GM19324 (cell line): Measurements from ENCODE around the gene BRME1.

ENCODE experiments used
- ATAC-seq: cut with Tn5 transposase; IDR thresholded peaks from one replicate; pipeline ENCODE4 v1.9.1; 2021; ENCODE audit warnings: mild to moderate bottlenecking, moderate library complexity; ENCODE audit not compliant: unreplicated experiment, low FRiP score

BRME1 gene

DNA sequence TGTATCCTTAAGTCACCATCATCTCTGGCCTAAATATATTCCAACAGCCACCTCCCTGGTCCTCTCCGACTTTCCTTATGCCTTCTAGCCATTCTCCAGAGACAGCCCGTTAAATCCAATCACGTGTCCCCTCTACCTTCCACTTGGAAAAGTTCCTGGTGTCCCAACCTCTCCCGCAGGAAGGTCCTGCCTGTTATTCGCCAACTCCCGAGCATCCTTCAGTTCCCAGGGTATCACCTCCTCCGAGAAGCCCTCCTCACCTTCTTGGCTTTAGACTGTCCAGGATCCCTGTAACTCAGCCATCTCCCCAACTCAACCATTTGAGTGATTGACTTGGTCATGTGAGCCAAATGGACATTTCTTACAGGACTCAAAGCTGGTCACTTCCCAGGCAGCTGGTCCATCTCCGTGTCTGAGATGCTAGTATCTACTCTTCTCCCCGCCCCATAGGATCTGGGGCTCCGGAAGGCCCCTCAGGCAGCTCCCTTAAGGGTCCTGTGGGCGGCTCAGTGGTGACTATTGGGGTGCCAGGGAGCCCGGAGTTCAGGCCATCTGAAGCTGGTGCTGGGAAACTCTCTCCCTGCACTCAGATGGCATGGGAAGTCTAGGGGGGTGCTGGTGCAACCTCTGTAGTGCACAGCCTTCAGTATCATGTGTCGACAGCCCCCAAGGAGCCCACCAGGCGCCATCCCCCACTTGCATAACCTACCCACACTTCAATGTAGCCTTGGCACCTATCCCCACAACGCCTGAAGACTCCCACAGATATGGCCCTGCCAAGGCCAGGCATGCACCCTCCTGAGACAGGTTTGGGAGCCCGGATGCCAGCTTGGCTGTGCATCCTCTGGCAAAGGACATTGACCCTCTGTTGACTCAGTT lies 56.9 kb downstream of the BRME1 start:
- ATAC-seq = no peak

DNA sequence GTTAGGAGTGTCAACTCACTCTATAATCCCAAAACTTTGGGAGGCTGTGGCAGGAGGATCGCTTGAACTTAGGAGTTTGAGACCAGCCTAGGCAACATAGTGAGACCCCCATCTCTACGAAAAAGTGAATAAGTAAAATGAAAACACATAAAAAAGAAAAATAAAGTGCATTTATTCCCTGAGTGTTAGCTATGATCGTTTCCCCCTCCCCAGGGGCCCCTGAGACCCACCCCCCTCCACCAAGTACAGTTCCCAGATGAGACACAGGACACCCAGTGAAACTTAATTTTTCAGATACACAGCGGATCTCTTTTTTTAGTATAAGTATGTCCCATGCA lies 57.6 kb downstream of the BRME1 start:
- no peak for ATAC-seq

DNA sequence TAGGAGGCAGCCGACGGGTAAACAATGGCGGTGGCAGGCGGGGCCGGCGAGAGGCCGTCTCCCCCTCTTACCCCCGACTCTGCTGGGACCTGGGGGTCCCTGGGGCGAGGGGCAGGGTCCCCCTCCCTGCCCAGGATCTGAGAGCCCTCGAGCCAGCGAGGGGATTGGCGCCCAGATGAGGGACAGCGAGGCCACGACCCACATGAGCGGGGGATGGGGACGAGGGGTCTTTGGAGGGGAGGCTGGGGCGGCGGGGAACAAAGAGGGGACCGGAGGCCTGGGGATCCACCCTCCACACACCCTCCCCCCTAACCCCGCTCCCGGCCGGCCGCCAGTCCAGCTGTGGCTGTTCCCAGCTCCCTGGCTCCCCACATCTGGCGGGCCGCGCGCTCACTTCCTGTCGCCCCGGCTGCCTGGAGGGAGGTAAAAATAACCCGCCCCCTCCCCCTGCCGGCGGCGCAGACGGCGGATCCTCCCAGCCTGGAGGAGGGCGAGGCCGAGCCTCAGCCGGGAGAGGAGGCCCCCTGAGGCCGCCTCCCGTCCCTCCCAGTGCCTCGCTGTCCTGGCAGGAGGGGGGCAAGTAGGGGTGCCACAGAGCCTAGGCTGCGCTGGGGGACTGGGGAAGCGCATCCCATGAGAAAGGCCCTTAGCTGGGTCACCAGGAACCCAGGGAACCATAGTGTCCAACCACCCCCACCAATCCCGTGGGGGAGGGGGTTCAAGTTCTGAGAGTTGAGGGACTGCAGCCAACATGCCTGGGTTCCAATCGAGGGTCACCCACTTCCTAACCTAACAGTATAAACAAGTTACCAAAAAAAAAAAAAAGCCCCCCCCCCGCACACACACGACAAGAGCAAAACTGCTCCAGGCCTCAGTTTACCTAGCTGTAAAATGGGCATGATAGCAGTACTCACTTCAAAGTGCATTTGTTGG lies 58.2 kb downstream of the BRME1 start:
- ATAC-seq = no peak

DNA sequence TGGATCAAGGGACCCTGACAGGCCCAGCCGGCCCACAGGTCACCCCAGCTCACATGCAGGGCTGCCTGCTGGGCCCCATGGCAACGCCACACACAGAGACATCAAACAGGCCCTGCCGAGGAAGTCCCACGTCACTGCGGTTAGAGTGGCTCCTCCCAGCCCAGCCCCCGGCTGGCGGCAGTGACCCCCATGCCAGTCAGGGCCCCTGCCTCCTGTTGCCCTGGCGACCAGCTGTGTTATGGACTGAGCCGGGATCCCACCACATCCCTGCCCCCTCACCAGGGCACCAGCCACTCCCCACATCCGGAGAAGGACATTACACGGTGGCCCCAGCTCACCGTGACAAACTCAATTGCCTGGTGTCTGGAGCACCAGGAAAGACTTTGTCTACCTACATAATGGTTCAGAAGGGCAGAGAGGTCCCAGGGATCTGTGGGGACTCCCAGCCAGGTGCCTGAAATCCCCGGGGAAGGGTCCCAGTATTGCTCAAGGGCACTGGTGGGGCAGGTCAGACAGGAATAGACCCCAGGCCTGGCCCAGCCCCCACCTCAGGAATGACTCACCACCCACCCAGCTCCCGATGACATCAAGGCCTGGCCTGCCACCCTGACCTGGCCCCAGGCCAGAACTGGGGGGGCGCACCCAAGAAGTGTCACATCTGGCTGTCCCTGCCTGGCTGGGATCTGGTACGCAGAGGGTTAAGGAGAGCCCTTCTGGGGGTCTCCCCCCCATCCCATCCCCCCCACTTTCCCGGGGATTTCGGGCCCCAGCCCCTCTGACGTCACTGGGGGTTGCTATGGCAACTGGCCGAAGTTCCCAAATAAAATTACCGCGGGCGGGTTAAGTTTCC lies 59.1 kb downstream of the BRME1 start:
- ATAC-seq = peak; percentile 45

DNA sequence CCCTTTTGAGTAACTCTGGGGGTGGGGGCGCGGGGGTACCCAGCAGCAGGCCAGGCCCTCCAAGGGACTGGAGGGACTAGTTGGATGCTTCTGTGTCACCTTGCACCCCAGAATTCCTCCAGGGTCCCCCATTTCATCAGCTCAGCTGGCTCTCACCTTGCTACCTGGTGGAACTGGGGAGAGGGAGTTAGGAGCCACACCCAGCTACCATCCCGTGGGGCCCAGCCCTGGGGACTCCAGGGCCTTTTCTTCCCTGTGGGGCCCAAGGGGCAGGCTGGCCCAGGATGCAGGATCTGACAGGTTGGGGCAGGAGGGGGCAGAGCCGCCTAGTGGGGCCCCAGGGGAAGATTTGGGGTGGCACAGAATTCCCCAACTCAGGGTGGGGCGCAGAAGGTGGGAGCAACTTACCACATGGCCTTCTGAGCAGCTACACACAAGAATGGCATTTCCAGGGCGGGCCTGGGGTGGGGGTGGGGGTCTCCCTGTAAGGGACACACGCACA lies 61.7 kb downstream of the BRME1 start:
- ATAC-seq = no peak

DNA sequence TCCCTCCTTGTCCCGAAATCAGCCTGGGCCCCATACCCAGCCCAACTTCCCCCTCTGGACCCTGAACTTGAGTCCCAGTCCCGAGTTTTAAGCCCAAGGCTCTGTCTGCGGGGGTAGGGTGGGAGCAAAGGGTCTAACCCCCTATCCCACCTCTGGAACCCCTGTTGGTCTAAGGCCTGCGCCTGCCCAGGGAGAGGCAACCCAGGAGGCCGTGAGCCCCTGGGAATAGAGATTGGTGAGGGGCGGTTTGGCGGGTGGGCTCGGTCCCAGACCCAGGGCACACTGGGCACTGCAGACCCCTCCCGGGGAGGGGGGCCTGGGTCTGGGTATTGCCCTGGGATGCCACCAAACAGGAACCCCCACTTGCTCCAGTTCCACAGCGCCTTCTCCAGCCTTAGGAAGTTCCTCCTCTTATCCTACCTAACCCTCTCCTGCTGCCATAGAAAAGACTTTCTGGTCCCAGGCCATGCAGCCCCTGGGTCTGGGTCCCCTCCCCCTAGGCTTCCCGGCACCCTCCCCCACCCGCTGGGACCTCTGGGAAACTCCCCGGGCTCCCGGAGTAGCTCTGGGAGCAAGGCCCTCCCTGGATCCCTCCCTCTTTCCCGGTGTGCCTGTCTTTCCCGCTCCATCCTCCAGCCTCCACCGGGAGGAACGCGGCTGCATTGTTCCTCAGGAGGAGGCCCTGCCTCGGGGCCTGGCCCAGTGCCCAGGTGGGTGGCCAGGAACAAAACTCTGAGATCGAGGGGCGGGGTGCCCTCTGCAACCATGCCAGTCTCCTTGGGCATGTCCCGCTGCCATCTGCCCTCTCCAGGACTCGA lies 62.6 kb downstream of the BRME1 start:
- no peak for ATAC-seq

DNA sequence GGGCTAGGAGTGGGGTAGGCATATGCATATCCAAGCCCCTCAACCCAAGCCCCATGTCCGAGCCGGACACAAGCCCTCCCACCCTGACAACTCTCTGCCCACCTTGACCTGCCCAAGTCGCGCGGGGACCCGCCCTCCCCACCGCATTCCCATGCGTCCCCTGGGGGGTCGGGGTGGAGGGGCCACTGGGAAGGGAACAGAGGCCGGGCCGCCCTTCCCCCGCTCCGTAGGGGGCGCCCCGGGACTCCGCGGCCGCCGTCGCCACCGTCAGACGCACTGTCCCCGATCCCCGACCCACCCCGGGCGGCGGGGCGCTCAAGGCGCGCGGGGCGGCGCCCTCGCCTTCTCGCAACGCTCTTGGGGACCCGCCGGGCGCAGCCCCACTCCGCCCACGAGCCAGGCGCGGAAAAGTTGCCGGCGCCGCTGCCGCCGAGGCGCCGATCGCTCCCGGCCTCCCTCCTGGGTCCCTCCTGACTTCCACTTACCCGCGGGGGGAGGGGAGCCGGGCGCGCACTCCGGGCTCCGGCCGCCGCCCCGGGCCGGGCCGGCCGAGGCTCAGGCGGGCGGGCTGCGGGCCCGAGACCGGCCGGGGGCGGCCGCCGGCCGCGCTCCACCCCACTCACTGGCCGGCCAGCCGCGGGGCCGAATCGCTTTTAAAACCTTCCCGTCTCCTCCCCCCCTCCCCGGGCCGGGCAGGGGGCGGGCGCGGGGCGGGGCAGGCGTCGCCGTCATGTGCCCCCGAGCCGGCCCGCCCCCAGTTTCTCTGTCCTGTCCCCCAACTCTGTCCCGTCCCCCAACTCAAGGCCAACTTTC lies 63.4 kb downstream of the BRME1 start:
- ATAC-seq = peak; percentile 39

DNA sequence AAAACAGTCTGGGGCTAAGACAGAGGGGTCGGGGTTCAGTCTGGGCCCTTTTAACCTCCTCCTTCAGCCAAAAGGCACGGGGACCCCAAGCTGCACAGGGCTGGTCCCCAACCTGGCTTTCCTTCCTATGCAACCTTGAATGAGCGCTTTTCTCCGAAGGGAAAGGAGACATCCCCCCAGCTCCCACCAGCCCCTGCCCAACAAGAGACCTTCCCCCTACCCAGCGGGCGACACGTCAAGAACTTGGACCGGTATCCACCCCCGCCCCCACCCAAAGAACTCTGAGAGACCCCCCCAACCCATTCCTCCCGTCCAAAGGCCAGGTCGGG lies 64.0 kb downstream of the BRME1 start:
- no peak for ATAC-seq

DNA sequence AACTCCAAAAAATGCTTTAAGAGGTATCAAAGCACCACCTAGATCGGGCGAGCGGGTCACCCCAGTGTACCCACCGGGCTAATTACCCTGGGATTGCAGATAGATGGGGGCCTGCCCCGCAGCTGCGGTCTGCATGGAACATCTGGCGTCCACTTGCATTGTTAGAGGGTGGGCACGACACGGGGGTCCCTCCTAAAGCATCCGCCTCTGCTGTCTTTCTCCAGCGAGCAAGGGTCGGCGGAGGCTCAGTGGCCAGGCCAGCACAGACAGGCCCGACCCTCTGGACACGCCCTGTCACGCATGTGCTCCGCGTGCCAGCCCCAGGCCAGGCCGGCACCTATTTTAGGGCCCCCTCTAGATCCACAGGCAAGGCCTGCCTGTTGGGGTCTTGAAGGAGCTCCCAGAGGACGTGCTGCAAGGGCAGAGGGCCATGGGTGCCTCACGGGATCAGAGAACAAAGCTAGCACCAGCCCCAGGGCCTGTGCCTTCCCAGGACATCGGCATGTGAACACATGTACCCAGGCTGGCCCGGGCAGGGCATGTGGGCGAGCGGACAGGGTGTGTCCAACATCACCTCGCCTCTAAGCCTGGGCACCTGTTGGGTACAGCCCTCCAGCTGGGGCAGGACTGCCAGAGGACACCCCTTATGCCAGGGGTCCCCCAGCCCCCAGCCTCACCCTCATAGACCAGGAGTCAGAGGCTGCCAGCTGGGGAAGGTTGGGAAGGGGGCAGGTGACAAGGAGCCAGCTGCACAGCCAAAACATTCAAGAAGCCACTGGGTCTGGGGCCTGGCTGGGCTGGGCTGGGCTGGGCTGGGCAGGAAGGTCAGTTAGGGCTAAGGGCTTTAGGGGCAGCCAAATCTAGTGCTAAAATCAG lies 64.6 kb downstream of the BRME1 start:
- no peak for ATAC-seq

DNA sequence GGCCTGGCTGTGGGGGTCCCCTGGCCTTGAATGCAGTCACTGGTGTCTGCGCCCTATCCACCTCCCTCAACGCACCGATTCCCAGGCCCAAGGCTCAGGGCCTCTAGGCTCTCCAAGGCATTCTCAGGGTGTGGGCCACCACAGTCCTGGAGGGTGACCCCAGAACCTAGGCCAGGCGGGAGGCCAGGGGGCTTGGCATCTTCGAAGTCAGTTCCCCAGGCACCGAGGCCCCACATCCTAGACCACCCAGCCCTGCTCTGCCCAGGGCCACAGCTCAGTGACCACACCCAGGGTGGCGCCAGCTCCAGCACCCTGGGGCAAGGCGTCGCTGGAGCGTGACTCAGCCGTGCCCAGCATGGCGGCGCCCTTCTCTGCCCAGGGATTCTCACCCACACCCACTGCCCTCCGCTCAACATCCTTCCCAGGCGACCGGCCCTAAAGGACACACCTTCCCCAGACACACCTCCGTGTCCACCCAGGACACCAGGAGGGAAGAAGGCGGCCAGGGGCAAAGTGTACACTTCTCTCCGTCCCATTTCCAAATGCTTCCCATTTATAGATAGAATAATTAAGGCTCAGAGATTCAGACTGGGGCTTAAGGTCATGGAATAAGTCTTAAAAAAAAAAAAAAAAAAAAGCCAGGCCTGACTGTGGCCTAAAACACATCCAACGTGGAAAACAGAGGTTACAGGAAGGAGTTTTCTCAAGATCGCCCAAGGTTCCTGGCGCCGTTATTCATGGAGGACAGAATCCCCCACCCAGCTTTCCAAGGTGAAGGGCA lies 65.4 kb downstream of the BRME1 start:
- ATAC-seq = no peak

DNA sequence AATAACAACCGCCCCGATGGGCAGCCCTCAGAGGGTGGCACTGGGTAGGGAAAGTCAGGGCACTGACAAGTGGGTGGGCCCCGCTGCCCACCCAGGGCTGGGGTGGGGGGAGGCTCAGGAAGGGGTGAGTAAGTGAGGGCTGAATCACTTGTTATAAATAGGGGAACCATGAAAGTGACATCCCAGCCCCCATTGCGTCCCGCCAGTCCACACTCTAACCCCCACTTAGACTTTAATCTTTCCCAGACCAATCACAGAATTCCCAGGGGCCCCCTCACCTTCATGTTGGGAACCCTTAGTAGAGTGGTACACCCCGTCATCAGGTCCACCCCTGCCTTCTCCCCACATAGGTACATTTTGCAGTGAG lies 66.0 kb downstream of the BRME1 start:
- no peak for ATAC-seq

DNA sequence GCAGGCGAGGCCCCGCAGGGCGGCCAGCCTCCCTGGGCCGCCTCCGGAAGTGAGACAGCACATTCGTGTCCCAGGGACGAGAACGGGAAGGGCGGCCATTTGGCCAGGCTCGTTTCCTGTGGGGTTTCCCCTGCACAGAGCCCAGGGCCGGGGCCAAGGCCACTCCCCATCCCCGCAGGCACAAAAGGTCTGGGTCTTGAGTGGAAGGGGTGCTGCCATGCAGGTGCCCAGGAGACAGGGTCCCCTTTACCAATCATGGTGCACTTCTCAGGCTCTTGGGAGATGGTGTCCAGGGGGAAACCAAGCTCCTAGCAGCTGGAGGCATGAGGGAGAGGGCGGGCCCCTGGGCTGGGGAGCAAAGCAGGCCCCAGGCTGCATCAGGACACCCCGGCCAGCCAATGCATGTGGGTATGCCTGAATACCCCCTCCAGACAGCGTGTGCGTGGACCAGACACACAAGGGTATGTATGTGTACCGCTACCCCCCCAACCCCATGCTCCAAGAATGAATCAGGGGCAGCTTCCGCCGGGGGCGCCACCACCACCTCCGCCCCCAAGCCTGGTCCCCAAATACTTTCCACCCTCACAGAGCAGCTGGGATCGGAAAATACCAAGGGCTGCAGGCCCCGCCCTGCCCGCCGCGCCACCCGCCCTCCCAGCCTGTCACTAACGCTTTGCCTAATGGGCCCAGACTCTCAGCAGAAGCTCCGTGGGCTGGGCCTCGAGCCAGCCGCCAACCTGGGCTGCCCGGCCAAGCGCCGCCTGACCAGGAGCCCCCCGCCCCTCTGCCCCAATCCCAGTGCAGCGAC lies 66.6 kb downstream of the BRME1 start:
- ATAC-seq = peak; percentile 30

DNA sequence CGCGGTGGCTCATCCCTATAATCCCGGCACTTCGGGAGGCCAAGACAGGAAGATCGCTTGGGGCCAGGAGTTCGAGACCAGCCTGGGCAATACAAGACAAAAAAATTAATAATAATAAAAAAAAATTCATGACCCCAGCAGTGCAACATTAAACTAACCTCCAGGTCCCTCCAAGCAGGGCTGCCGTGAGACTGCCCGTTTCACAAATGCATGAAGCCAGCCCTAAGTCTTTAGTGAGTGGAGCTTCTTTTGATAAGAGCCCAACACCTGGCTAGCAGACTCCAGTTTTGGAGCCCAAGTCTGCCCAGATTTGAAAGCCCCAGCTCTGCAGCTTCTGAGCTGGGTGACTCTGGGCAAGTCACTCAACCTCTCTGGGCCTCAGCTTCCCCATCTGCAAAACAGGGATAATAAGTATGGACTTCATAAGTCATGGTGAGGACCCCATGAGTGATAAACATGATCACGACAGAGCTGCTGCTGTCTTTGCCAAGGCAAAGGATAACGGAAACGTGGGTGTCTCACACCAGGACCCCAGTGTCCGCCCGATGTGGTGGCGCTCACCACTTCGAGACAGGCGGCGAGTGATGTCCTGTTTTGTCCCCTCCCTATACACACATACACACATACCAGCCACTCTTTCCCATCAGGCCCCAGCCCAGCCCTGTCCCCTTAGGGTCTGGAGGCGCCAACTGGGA lies 67.3 kb downstream of the BRME1 start:
- ATAC-seq = no peak

DNA sequence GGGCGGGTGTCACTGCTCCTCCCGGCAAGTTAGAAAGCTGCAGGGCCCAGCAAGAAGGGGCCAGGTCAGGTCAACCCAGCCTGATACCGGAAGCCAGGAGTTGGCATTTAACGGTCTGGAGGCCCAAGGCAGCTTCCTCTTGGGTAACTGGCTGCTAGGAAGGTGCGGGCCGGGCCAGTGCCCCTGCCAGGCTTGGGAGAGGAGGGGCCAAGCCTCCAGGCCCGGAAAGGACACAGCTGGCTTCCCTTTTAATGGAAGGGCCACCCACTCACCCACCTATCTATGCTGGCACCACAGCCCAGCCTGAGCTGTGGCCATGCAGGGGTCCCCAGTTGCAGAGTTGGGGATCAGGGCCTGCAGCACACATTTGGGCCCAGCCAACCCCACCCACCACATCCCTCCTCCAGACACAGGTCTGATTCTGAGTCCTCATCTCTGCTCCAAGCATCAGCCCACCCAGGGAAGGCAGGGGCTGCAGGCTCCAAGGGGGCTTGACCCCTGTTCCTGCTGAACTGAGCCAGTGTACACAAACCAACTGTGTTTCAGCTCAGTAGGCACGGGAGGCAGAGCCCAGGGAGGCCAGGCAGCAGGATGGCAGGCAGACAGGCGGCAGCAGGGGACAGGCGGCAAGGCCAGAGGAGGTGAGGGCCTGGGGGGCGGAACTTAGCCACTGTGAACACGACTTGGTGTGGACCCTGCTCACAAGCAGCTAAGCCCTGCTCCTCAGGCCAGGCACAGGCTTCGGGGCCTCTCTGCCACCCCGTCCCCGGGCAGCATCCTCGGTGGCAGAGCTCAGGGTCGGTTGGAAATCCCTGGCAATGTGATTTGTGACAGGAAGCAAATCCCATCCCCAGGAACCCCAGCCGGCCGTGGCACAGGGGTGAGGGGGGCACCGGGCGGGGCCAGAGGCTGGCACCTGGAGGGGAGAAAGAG lies 69.9 kb downstream of the BRME1 start:
- ATAC-seq = no peak
